H1 (cell line): ENCODE data around the gene ACTG2. TPM values are rescaled to one million over a fixed set of nuclear protein-coding genes. Genes with fewer than 3 reads are reported as not detected.

Source experiments
- CREB1 ChIP-seq: IDR thresholded peaks from 2 replicates; pipeline ENCODE4 v1.6.1; 2012; ENCODE audit warnings: inconsistent platforms
- polyA plus RNA-seq, 7 experiments: library from polyadenylated mRNA; depleted of rRNA in 3 of 7; stranded (reverse) in 5 of 7; unstranded in 2 of 7; fragments of >200 nt in 5 of 7; fragments of 200-250 nt in 2 of 7; gene quantifications; 1 replicate in 5 of 7; 2 replicates in 1 of 7; 4 replicates in 1 of 7; pipeline versions ENCODE4 v1.2.1 to v1.2.3, GENCODE V29; 2011 to 2013; ENCODE audit warnings: missing spikeins in 2 of 7, mixed read lengths in 2 of 7
- total RNA-seq: library from RNA; stranded (reverse); fragmentation: NEBNext Ultra II Directional; extraction: Animal tissue kit (Norgen Biotek cat#: 25700); gene quantifications from 2 replicates; pipeline ENCODE4 v1.2.1, GENCODE V29; 2021
- TF ChIP-seq, protein P1 (sequence below): IDR thresholded peaks from 2 replicates; pipeline ENCODE4 v1.6.1; 2012; ENCODE audit warnings: inconsistent platforms

Gene ACTG2
- total and polyA plus RNA-seq, 2 of the 8 experiments (the other 6 are each of a cell fraction or from before 2014, with no cell fraction given), result 6.2 to 13.7 TPM

DNA sequence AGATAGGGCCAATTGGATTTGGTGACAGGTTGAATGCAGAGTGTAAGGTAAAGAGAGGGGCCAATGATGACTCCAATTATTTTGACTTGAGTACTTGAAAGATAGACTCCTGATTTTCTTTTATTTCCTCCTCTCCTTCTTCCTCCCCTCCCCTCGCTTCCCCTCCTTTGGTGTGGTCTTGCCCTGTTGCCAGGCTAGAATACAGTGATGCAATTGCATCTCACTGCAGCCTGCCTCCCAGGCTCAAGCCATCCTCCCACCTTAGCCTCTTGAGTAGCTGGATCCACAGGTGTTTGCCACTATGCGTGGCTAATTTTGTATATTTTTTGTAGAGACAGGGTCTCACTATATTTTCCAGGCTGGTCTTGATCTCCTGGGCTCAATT, 36.1 kb downstream of the ACTG2 start (continued):
- no peak for TF ChIP-seq CREB1
- TF ChIP-seq, protein P1, sequence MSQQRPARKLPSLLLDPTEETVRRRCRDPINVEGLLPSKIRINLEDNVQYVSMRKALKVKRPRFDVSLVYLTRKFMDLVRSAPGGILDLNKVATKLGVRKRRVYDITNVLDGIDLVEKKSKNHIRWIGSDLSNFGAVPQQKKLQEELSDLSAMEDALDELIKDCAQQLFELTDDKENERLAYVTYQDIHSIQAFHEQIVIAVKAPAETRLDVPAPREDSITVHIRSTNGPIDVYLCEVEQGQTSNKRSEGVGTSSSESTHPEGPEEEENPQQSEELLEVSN, result no peak
